PC-9 (cell line): ENCODE results near the gene MELTF. TPM values are rescaled to one million over a fixed set of nuclear protein-coding genes. Genes with fewer than 3 reads are reported as not detected.

ENCODE experiments used
- BruUV-seq: library from RNA; stranded (reverse); fragments of 400-500 nt; replicated peaks from 2 replicates; lab custom pipeline; 2021; lab: Mats Ljungman, UMichigan
- CTCF ChIA-PET: fragments of 300-600 bp; sonication (Branson Sonifier 250); formaldehyde crosslinking; loops from one replicate; lab custom pipeline; 2022; ENCODE audit warnings: antibody characterized with exemption; lab: Charles Lee
- POLR2A ChIA-PET: fragments of 300-600 bp; sonication (Branson Sonifier 250); formaldehyde crosslinking; loops from one replicate; lab custom pipeline; 2022; ENCODE audit warnings: antibody characterized with exemption; ENCODE audit not compliant: unreplicated experiment; lab: Charles Lee
- DNase-seq, 2 experiments: peaks; one replicate each; pipeline versions ENCODE4 v3.0.0 to v3.0.0-alpha.2; 2015 to 2022; ENCODE audit warnings: mixed read lengths in 1 of 2
- H2AFZ ChIP-seq: fragments of 200-600 bp; sonication (generic); 2 replicates; pipeline ENCODE4 v1.8.1; 2017; ENCODE audit warnings: antibody characterized with exemption
- H3F3A ChIP-seq: fragments of 200-600 bp; sonication (generic); 2 replicates; pipeline ENCODE4 v1.8.1; 2017; ENCODE audit warnings: antibody characterized with exemption, mild to moderate bottlenecking, low read depth; ENCODE audit not compliant: insufficient read depth
- H3K27ac ChIP-seq: fragments of 200-600 bp; sonication (generic); 2 replicates; pipeline ENCODE4 v1.6.1; 2016; ENCODE audit warnings: mixed run types
- H3K27me3 ChIP-seq: fragments of 200-600 bp; sonication (generic); 2 replicates; pipeline ENCODE4 v1.6.1; 2016; ENCODE audit warnings: low read depth, mixed run types; ENCODE audit not compliant: insufficient read depth
- H3K36me3 ChIP-seq: fragments of 200-600 bp; sonication (generic); 2 replicates; pipeline ENCODE4 v1.6.1; 2016; ENCODE audit warnings: low read depth, mixed run types
- H3K4me1 ChIP-seq: fragments of 200-600 bp; sonication (generic); replicated peaks from 2 replicates; pipeline ENCODE4 v1.6.1; 2016; ENCODE audit warnings: mixed run types; ENCODE audit not compliant: insufficient read depth
- H3K4me2 ChIP-seq: fragments of 200-600 bp; sonication (generic); 2 replicates; pipeline ENCODE4 v1.6.1; 2017; ENCODE audit warnings: mixed run types
- H3K4me3 ChIP-seq: fragments of 200-600 bp; sonication (generic); 2 replicates; pipeline ENCODE4 v1.6.1; 2016; ENCODE audit warnings: mixed run types
- H3K79me2 ChIP-seq: fragments of 200-600 bp; sonication (generic); 2 replicates; pipeline ENCODE4 v1.6.1; 2017; ENCODE audit warnings: low read depth, mixed run types
- H3K9me2 ChIP-seq: fragments of 200-600 bp; sonication (generic); 2 replicates; pipeline ENCODE4 v1.8.1; 2017; ENCODE audit warnings: mild to moderate bottlenecking; ENCODE audit not compliant: insufficient read depth
- H3K9me3 ChIP-seq: fragments of 200-600 bp; sonication (generic); 2 replicates; pipeline ENCODE4 v1.8.1; 2016; ENCODE audit warnings: low read depth; ENCODE audit not compliant: insufficient read depth
- H4K20me1 ChIP-seq: fragments of 200-600 bp; sonication (generic); 2 replicates; pipeline ENCODE4 v1.8.1; 2017; ENCODE audit not compliant: insufficient read depth
- EZH2 ChIP-seq: fragments of 200-600 bp; sonication (generic); IDR thresholded peaks from 2 replicates; pipeline ENCODE4 v1.8.0; 2017; ENCODE audit warnings: antibody characterized with exemption, low read depth
- intact Hi-C: fragments of 100-400 bp; cut with micrococcal nuclease; formaldehyde crosslinking; loops from one replicate; pipeline ENCODE4 v1.10.0; 2022; ENCODE audit not compliant: unreplicated experiment
- total RNA-seq: library from RNA; stranded (reverse); gene quantifications from 2 replicates; pipeline ENCODE4 v1.2.3, GENCODE V29; 2021
- TF ChIP-seq, protein P1 (sequence below): fragments of 200-600 bp; sonication (generic); conservative IDR thresholded peaks from 2 replicates; pipeline ENCODE4 v1.6.1; 2017; ENCODE audit warnings: mixed run types, antibody characterized with exemption, mild to moderate bottlenecking, moderate library complexity

MELTF gene
- total RNA-seq, 1 experiment from 2014 or later = 154 TPM

DNA sequence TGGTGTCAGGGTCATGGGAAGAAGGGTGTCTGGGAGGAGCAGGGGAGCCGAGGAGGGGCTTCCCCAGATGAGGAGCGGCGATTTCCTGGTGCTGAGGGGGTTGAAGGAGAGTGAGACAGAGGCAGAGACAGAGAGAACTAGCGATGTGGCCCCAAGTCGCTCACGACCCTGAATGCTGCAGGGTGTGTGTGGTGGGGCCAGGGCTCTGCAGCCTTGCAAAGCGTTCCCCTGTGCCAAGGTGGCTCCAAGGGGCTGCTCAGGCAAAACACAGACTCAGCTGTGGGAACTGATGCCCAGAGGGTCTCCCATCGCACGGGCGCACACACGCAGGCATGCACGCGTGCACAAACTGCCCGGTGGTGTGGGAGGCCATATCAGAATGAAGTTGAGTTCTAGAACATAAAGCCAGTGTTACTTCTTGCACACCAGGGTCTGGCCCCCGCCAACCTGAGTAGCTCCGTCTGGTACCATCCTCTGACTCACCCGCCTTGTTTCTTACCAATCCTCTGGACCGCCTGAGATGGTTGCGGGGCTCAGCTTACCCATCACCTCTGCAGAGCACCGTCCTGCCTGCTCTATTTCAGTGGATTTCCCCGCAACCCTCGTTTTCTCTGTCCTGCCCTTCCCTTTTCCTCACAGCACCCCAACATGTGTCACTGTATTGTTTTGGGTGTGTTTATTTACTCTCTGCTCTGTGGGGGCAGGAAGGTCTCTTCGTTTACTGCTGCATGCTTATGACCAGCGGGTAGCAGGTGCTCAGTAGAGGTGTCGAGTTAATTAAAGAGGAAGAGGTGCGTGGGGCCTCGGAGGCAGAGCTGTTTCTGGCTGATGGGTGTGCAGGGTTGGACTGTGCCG lies 4.5 kb downstream of the MELTF start:
- Histone ChIP-seq H3F3A (no peaks in the 10 kb centered on the region), H3K9me2 (no peaks in the 10 kb centered on the region), H3K4me2 (no peak overlapping the region), H3K4me1 (no peaks in the 10 kb centered on the region), H3K27me3 (no peaks in the 10 kb centered on the region), H2AFZ (no peak overlapping the region), H3K36me3 (no peaks in the 10 kb centered on the region), H3K9me3 (no peaks in the 10 kb centered on the region), H4K20me1 (no peaks in the 10 kb centered on the region), H3K4me3 (no peak overlapping the region), H3K79me2 (no peaks in the 10 kb centered on the region), H3K27ac (no peak overlapping the region)
- no peak for DNase-seq
- no peak for TF ChIP-seq EZH2
- TF ChIP-seq, protein P1, sequence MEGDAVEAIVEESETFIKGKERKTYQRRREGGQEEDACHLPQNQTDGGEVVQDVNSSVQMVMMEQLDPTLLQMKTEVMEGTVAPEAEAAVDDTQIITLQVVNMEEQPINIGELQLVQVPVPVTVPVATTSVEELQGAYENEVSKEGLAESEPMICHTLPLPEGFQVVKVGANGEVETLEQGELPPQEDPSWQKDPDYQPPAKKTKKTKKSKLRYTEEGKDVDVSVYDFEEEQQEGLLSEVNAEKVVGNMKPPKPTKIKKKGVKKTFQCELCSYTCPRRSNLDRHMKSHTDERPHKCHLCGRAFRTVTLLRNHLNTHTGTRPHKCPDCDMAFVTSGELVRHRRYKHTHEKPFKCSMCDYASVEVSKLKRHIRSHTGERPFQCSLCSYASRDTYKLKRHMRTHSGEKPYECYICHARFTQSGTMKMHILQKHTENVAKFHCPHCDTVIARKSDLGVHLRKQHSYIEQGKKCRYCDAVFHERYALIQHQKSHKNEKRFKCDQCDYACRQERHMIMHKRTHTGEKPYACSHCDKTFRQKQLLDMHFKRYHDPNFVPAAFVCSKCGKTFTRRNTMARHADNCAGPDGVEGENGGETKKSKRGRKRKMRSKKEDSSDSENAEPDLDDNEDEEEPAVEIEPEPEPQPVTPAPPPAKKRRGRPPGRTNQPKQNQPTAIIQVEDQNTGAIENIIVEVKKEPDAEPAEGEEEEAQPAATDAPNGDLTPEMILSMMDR = no peak
- intact Hi-C loops = no loop called here
- BruUV-seq = no TSS peak
- POLR2A ChIA-PET = no interaction called here
- CTCF ChIA-PET = no interaction called here

DNA sequence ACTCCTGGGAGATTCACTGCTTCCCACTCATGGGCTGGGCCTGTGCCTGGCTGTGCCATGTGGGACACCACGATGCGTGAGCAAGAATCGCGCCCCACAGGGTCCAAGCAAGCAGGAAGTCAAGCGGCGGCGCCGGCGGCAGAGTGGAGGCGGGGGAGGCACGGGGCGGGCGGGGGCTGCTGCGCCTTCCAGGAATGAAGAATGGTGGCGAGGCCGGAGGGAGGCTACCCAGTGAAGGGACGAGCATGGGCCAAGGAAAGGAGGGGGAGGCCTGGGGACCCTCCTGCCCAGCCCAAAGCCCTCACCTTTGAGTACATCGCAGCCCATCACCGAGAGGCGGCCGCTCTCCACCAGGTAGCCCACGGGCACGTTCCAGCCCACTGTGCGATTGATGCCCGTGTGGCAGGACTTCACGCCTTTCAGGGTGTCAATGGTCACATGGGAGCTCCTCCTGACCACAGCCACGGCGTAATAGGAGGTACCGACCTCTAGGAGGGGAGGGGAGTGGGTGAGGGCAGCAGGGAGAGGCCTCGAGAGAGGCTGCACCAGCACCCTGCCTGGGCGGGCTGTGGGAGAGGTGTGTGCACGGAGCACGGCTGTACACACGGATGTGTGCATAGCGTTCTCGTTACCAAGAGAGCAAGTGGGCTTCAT lies 5.5 kb downstream of the MELTF start:
- Histone ChIP-seq H3K9me2 (no peaks in the 10 kb centered on the region), H3K79me2 (no peaks in the 10 kb centered on the region), H2AFZ (no peak overlapping the region), H3K27ac (no peak overlapping the region), H3K36me3 (no peaks in the 10 kb centered on the region), H3K4me1 (no peaks in the 10 kb centered on the region), H3K9me3 (no peaks in the 10 kb centered on the region), H4K20me1 (no peaks in the 10 kb centered on the region), H3F3A (no peaks in the 10 kb centered on the region; the same call in 1 of the 2 replicates), H3K4me2 (no peak overlapping the region), H3K4me3 (no peak overlapping the region), H3K27me3 (no peaks in the 10 kb centered on the region)
- CTCF ChIA-PET = no interaction called here
- intact Hi-C loops = no loop called here
- DNase-seq = no peak
- POLR2A ChIA-PET = no interaction called here
- no peak for TF ChIP-seq EZH2
- TF ChIP-seq, protein P1 = no peak
- BruUV-seq = no TSS peak

DNA sequence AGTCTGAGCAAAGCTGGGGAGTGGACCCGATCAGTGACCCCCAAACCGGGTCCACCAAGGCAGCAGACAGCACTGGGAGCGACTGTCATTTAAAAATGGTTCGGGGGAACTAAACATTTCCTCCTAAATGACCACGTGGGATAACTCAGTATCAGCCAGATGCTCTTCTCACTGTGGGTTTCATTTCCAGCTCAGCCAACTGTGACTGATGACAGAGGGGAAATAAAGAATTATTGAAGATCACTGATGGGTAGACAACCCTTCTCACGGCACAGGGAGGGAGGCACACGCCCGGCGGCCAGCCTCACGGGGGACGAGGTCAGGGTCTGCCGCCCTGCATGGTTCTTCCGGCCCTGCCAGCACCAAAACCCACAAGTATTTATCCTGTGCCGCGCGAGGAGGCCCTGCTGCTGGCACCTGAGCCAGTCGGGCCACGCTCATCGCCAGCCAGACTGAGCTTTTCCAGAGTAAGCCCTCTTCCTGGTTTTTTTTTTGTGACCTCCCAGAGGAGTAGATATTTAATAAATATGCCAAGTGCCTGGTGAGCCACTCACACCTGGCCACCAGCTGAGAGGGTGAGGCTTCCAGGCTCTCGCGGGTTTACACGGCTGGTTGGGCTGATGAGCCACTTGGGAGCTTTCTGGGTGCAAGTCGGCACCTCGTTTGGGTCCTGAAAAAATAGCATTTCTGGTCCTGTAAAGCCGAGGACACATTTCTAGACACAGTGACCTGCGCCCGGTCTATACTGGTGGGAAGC lies 6.2 kb downstream of the MELTF start:
- H3F3A ChIP-seq = no peaks in the 10 kb centered on the region; the same call in 1 of the 2 replicates
- H3K4me1 ChIP-seq = no peaks in the 10 kb centered on the region
- TF ChIP-seq EZH2 = no peak
- TF ChIP-seq, protein P1 = no peak
- no peaks in the 10 kb centered on the region for H3K27me3 ChIP-seq
- H3K4me2 ChIP-seq = no peak overlapping the region
- H4K20me1 ChIP-seq = no peaks in the 10 kb centered on the region
- no peak overlapping the region for H2AFZ ChIP-seq
- no TSS peak for BruUV-seq
- H3K27ac ChIP-seq = no peak overlapping the region
- H3K9me2 ChIP-seq = no peaks in the 10 kb centered on the region
- H3K9me3 ChIP-seq = no peaks in the 10 kb centered on the region
- POLR2A ChIA-PET = no interaction called here
- no peaks in the 10 kb centered on the region for H3K36me3 ChIP-seq
- CTCF ChIA-PET = no interaction called here
- intact Hi-C loops = no loop called here
- H3K79me2 ChIP-seq = no peaks in the 10 kb centered on the region
- no peak for DNase-seq
- no peak overlapping the region for H3K4me3 ChIP-seq
